ENCODE measurements around the gene NIFK.
"Not testable (repeated sequence)": the region's sequence is repeated elsewhere in the genome, so short reads cannot be mapped to it uniquely, and the experiment has no call there.

NIFK gene

GRCh38 chr2:121731366-121731765 is 5.3 kb downstream of the NIFK start:
- DNase-seq, result no peak

GRCh38 chr2:121727950-121728349 is 8.7 kb downstream of the NIFK start:
- no peak for DNase-seq

GRCh38 chr2:121727332-121727731 is 9.3 kb downstream of the NIFK start:
- no peak for DNase-seq

- no peak for DNase-seq
Measured at GRCh38 chr2:121723316-121723715, 13.4 kb downstream of the NIFK start.

- DNase-seq, result no peak
Measured at GRCh38 chr2:121722479-121722878, 14.2 kb downstream of the NIFK start.

- no peak for DNase-seq
Measured at GRCh38 chr2:121721926-121722325, 14.7 kb downstream of the NIFK start.

GRCh38 chr2:121717529-121717928 is 19.1 kb downstream of the NIFK start:
- no peak for DNase-seq

GRCh38 chr2:121716126-121716525 is 20.5 kb downstream of the NIFK start:
- DNase-seq, result no peak

GRCh38 chr2:121711481-121711880 is 25.2 kb downstream of the NIFK start:
- not testable (repeated sequence) for DNase-seq

- DNase-seq, result no peak
Measured at GRCh38 chr2:121710470-121711170, 26.1 kb downstream of the NIFK start.

- DNase-seq, result no peak
Measured at GRCh38 chr2:121709776-121710469, 26.8 kb downstream of the NIFK start.

GRCh38 chr2:121707920-121708361 is 28.7 kb downstream of the NIFK start:
- no peak for DNase-seq

GRCh38 chr2:121707344-121707919 is 29.2 kb downstream of the NIFK start:
- DNase-seq, result no peak

- no peak for DNase-seq
Measured at GRCh38 chr2:121705958-121706357, 30.7 kb downstream of the NIFK start.

- DNase-seq, result no peak
Measured at GRCh38 chr2:121705390-121705789, 31.3 kb downstream of the NIFK start.

GRCh38 chr2:121701761-121702160 is 34.9 kb downstream of the NIFK start:
- DNase-seq, result not testable (repeated sequence)

- peak; percentile 86 for DNase-seq
Measured at GRCh38 chr2:121699421-121700333, 37.0 kb downstream of the NIFK start.

- DNase-seq, result no peak
Measured at GRCh38 chr2:121698318-121698930, 38.3 kb downstream of the NIFK start.

GRCh38 chr2:121697108-121697631 is 39.5 kb downstream of the NIFK start:
- DNase-seq, result no peak

GRCh38 chr2:121696410-121696930 is 40.2 kb downstream of the NIFK start:
- DNase-seq, result no peak

GRCh38 chr2:121695171-121695451 is 41.6 kb downstream of the NIFK start:
- no peak for DNase-seq
